GM18909 (cell line): ENCODE results near the gene OR2T5.
A peak's percentile ranks its signal among the peaks of the same experiment; 100 is the strongest.
"Not testable (repeated sequence)": the region's sequence is repeated elsewhere in the genome, so short reads cannot be mapped to it uniquely, and the experiment has no call there.

Experiments used
- ATAC-seq: cut with Tn5 transposase; IDR thresholded peaks from one replicate; pipeline ENCODE4 v1.9.1; 2021; ENCODE audit warnings: mild to moderate bottlenecking; ENCODE audit not compliant: unreplicated experiment, poor library complexity

The OR2T5 gene

DNA sequence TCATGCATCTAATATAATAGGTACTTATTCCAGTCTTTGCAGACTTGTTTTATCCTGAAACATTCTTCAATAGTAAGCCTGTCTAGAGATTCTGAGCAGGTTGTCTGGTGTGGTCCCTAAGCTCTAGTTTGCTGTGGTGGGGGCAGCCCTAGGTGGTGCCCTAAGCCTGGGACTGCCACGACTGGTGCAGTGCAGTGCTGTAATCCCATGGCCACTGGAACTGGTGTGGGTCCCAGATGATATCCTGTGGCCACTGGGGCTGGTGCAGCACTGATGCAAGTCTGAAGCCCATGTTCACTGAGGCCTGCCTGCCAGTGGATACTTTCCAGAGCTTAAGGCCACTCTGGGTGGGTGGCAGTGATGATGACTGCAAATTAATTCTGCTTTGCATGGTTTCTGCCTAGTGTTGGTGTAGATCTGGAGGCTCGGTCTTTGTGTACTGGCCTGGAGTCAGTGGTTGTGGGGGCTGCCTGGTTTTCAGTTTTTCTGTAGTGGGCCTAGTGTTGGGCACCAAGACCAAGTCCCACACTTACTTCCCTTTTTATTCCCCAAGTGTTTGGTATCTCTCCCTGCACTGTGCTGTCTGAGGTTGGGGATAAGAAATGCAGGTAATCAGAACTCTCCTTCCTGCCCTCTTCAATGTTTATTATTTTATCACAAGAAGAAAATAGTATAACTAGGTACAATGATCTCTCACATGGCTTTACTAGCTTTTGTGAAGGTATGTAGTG lies 12.1 kb downstream of the OR2T5 start:
- ATAC-seq, result not testable (repeated sequence)

DNA sequence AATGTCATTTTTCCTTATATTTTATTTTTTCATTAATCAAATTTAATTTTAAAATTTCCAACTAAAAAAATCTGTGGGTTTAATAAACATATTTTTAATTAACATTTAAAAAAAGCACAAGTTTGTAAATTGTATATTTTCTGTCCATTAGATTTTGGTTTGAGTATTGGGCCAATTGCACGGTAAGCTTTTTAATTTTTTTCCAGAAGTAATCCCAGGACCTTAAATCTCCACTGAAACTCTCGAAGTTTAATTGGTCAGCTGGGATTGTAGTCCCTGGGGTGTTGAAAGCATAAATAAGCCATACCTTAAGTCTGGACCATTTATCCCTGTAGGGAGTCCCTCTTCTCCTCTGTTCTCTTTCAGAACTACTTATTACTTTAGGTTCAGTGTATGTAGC lies 19.4 kb downstream of the OR2T5 start, which contains the start of gene OR2G6:
Gene OR2G6, plus strand, starts transcription at position 301 of the 400 bp plus-strand sequence. CDS start 13,574 bp downstream, outside the sequence.
- ATAC-seq, result not testable (repeated sequence)

DNA sequence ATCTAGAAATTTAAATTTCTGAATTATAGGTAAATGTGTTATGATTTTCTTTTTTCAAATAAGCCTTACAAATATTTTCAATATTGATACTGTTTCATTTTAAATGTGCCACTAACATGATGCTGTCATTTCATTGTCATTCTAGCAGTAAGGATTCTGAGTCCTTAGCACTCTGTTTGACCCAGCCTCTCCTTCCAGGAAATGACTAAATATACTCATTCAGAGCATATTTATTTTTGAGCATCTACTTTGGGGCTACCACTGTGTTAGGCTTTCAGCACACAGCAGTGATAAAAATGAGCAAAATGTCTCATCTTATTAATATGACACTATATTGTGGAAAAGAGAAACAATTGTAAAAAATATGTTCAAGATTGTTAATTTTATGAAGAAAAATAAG lies 21.8 kb downstream of the OR2T5 start:
- not testable (repeated sequence) for ATAC-seq

DNA sequence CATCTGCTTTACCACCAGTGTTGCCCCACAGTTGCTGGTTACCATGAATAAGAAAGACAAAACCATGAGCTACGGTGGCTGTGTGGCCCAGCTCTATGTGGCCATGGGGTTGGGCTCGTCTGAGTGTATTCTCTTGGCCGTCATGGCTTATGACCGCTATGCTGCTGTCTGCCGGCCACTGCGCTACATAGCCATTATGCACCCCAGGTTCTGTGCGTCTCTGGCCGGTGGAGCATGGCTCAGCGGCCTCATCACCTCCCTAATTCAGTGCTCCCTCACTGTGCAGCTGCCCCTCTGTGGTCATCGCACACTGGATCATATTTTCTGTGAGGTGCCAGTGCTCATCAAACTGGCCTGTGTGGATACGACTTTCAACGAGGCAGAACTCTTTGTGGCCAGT lies 33.5 kb downstream of the OR2T5 start:
- ATAC-seq, result no peak

DNA sequence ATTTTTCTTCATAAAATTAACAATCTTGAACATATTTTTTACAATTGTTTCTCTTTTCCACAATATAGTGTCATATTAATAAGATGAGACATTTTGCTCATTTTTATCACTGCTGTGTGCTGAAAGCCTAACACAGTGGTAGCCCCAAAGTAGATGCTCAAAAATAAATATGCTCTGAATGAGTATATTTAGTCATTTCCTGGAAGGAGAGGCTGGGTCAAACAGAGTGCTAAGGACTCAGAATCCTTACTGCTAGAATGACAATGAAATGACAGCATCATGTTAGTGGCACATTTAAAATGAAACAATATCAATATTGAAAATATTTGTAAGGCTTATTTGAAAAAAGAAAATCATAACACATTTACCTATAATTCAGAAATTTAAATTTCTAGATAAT lies 49.1 kb downstream of the OR2T5 start:
- peak; percentile 62 for ATAC-seq
